ENCODE data around the gene SUGCT.

The SUGCT gene

GRCh38 chr7:40890088-40890692, 755.4 kb downstream of the SUGCT start:
- DNase-seq = no peak

GRCh38 chr7:40891232-40891631, 756.4 kb downstream of the SUGCT start:
- DNase-seq = no peak

- DNase-seq = no peak
Observed at GRCh38 chr7:40899151-40899550, 764.3 kb downstream of the SUGCT start.

- no peak for DNase-seq
Observed at GRCh38 chr7:40899636-40900507, 765.1 kb downstream of the SUGCT start.

- no peak for DNase-seq
Observed at GRCh38 chr7:40903872-40904271, 769.1 kb downstream of the SUGCT start.

- DNase-seq = no peak
Observed at GRCh38 chr7:40907286-40907685, 772.5 kb downstream of the SUGCT start.

GRCh38 chr7:40909346-40909980, 774.7 kb downstream of the SUGCT start:
- no peak for DNase-seq
